GM10266 (cell line): ENCODE measurements around the gene UBASH3A.

ENCODE experiments used
- DNase-seq: peaks from one replicate; pipeline ENCODE4 v3.0.0; 2012; ENCODE audit errors: extremely low spot score
- CTCF ChIP-seq: IDR thresholded peaks from 2 replicates; pipeline ENCODE4 v1.5.1; 2012; ENCODE audit warnings: mild to moderate bottlenecking, low read depth; ENCODE audit not compliant: control insufficient read depth, insufficient read depth; ENCODE audit errors: missing control alignments

The UBASH3A gene

GRCh38 chr21:42480736-42481135 is 77.0 kb downstream of the UBASH3A start:
- DNase-seq = no peak
- TF ChIP-seq CTCF = no peak

- no peak for DNase-seq
- TF ChIP-seq CTCF = no peak
Measured at GRCh38 chr21:42481169-42481568, 77.5 kb downstream of the UBASH3A start.

DNA sequence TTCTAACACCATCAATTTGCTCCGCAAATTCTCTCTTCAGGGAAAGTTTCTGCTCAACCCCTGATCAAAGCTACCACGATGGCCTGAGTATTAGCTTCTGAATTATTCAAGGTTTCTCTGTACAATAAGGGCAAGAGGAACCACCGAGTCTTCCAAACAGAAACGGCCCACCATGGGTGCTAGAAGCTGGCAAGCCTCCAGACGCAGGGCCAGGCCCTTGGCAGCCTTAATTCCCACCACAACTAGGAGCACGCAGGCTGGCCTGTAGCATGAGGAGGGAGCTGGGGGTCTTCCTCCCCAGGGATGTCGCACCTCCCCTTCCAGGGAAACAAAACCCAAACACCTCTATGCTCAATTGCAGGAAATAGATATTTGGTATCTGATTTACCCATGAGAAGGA is 81.3 kb downstream of the UBASH3A start:
- no peak for TF ChIP-seq CTCF
- DNase-seq = no peak

- no peak for TF ChIP-seq CTCF
- no peak for DNase-seq
Measured at GRCh38 chr21:42486072-42486471, 82.4 kb downstream of the UBASH3A start.

GRCh38 chr21:42486531-42486930 is 82.8 kb downstream of the UBASH3A start:
- DNase-seq = no peak

GRCh38 chr21:42489006-42489563 is 85.4 kb downstream of the UBASH3A start:
- no peak for DNase-seq
- no peak for TF ChIP-seq CTCF

More at GRCh38 chr21:42486531-42486930, 82.8 kb downstream of the UBASH3A start:
- no peak for TF ChIP-seq CTCF

- DNase-seq = no peak
- TF ChIP-seq CTCF = no peak
Measured at GRCh38 chr21:42489991-42490390, 86.3 kb downstream of the UBASH3A start.
